ENCODE measurements around the gene EBP.

DNA sequence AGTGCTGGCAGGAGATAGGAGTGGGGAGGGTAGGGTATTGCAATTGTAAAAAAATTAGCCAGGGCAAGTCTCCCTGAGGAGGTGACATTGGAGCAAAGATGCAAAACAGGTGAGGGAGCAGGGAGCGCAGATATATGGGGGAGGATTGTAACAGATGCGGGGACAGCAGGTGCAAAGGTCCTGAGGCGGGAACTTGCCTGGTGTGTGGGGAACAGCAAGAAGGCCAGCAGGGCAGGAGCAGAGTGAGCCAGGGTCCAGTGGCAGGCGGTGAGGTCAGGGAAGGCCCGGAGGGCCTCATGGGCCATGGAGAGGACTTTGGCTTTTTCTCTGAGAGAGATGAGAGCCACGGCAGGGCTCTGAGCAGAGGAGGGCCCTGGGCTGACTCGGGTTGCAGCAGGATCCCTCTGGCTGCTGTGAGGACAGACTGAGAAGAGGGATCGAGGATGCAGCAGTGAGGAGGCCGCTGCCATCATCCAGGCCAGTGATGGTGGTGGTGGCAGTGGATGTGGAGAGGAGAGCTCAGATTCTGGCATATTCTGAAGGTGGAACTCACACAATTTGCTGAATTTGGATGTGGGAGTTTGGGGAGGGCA, 6.6 kb upstream of the EBP start:
- TF ChIP-seq, protein P1, sequence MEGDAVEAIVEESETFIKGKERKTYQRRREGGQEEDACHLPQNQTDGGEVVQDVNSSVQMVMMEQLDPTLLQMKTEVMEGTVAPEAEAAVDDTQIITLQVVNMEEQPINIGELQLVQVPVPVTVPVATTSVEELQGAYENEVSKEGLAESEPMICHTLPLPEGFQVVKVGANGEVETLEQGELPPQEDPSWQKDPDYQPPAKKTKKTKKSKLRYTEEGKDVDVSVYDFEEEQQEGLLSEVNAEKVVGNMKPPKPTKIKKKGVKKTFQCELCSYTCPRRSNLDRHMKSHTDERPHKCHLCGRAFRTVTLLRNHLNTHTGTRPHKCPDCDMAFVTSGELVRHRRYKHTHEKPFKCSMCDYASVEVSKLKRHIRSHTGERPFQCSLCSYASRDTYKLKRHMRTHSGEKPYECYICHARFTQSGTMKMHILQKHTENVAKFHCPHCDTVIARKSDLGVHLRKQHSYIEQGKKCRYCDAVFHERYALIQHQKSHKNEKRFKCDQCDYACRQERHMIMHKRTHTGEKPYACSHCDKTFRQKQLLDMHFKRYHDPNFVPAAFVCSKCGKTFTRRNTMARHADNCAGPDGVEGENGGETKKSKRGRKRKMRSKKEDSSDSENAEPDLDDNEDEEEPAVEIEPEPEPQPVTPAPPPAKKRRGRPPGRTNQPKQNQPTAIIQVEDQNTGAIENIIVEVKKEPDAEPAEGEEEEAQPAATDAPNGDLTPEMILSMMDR (IDR thresholded peaks at IDR 0.05), result no peak
- TF ChIP-seq EP300 (IDR thresholded peaks at IDR 0.05) (no peak), POLR2A (IDR thresholded peaks at IDR 0.05) (no peak)
